ENCODE data around the gene CCDC141.
"Not testable (repeated sequence)": the region's sequence is repeated elsewhere in the genome, so short reads cannot be mapped to it uniquely, and the experiment has no call there.

DNA sequence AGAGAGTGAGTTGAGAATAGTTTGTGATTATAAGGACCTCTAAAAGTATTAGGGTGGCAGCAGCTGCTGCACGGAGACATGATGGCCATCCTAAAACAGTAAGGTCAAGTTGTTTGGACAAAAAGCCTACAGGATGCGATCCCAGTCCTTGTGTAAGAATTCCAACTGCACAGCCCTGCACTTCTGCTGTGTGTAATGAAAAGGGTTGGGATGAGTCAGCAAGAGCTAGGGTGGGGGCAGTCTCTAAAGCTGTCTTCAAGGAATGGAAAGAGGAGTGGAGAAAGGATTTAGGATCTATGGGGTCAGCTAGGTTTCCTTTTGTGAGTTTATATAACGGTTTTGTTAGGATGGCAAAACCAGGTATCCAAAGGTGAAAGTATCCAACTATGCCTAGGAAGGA lies 3.6 kb upstream of the CCDC141 start:
- TF ChIP-seq CTCF, EZH2phosphoT487 (IDR thresholded peaks at IDR 0.05; ENCODE audit: low read length): not testable (repeated sequence)

All from MM.1S (cell line).